ENCODE data around the gene KLRF1. TPM values are rescaled to one million over a fixed set of nuclear protein-coding genes. Genes with fewer than 3 reads are reported as not detected.

KLRF1 gene
- total and polyA plus RNA-seq, 2 experiments from 2014 or later = not detected

DNA sequence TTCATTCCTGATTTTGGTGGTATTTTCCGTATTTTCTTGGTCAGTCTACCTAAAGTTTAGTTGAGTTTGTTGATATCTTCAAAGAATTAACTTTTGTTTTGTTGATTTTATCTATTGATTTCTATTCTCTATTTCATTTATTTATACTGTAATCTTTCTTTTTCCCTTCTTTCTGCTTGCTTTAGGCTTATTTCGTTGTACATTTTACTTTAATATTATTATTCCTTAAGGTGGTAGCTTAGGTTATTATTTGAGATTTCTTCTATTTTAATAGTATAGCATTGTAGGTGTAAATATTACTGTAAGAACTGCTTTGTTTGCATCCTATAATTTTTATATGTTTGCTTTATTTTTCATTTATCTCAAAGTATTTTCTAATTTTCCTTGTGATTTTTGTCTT lies 21.4 kb upstream of the KLRF1 start:
- no peaks in the 10 kb centered on the region for H3K79me2 ChIP-seq
- no peaks in the 10 kb centered on the region for H4K20me1 ChIP-seq (ENCODE audit: insufficient read depth, poor library complexity, severe bottlenecking)
- no peaks in the 10 kb centered on the region for H3K27me3 ChIP-seq
- TF ChIP-seq, protein P1, sequence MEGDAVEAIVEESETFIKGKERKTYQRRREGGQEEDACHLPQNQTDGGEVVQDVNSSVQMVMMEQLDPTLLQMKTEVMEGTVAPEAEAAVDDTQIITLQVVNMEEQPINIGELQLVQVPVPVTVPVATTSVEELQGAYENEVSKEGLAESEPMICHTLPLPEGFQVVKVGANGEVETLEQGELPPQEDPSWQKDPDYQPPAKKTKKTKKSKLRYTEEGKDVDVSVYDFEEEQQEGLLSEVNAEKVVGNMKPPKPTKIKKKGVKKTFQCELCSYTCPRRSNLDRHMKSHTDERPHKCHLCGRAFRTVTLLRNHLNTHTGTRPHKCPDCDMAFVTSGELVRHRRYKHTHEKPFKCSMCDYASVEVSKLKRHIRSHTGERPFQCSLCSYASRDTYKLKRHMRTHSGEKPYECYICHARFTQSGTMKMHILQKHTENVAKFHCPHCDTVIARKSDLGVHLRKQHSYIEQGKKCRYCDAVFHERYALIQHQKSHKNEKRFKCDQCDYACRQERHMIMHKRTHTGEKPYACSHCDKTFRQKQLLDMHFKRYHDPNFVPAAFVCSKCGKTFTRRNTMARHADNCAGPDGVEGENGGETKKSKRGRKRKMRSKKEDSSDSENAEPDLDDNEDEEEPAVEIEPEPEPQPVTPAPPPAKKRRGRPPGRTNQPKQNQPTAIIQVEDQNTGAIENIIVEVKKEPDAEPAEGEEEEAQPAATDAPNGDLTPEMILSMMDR (IDR thresholded peaks at IDR 0.05; ENCODE audit: poor library complexity) = no peak
- no peak for TF ChIP-seq EZH2phosphoT487 (IDR thresholded peaks at IDR 0.05; ENCODE audit: low read depth, severe bottlenecking, unreplicated experiment)
- no peak for TF ChIP-seq EZH2 (IDR thresholded peaks at IDR 0.05; ENCODE audit: borderline replicate concordance)
- H3K4me3 ChIP-seq = no peak overlapping the region
- no peak overlapping the region for H2AFZ ChIP-seq
- no peaks in the 10 kb centered on the region for H3K9me3 ChIP-seq (ENCODE audit: low read depth)
- no peak overlapping the region for H3K4me2 ChIP-seq
- H3K9me2 ChIP-seq (replicated peaks; ENCODE audit: insufficient read depth) = no peaks in the 10 kb centered on the region
- no peaks in the 10 kb centered on the region for H3K36me3 ChIP-seq (replicated peaks; ENCODE audit: insufficient read depth, low read depth)
- H3K27ac ChIP-seq = no peak overlapping the region
- 100% methylated on average over 2 of the region's 2 CpGs for WGBS (ENCODE audit: low lambda C conversion rate, missing lambda C conversion rate)
- no peaks in the 10 kb centered on the region for H3K4me1 ChIP-seq (ENCODE audit: insufficient read depth)
- no peak for DNase-seq (ENCODE audit: low spot score)

DNA sequence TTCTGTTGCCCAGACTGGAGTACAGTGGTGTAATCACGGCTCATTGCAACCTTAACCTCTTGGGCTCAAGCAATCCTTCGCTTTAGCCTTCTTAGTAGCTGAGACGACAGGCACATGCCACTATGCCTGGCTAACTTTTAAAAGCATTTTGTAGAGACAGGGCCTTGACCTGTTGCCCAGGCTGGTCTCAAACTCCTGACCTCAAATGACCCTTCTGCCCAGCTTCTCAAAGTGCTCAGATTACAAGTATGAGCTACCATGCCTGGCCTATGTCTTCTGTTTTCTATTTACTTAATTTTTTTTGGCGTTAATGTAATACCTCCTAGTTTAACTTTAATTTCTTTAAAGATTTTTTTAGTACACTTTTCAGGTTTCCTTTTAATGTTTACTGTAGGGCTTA lies 20.6 kb upstream of the KLRF1 start:
- no peaks in the 10 kb centered on the region for H3K27me3 ChIP-seq
- H3K79me2 ChIP-seq = no peaks in the 10 kb centered on the region
- no peak for TF ChIP-seq EZH2 (IDR thresholded peaks at IDR 0.05; ENCODE audit: borderline replicate concordance)
- TF ChIP-seq, protein P1 (IDR thresholded peaks at IDR 0.05; ENCODE audit: poor library complexity) = no peak
- TF ChIP-seq EZH2phosphoT487 (IDR thresholded peaks at IDR 0.05; ENCODE audit: low read depth, severe bottlenecking, unreplicated experiment) = no peak
- H4K20me1 ChIP-seq (ENCODE audit: insufficient read depth, poor library complexity, severe bottlenecking) = no peaks in the 10 kb centered on the region
- no peaks in the 10 kb centered on the region for H3K9me2 ChIP-seq (replicated peaks; ENCODE audit: insufficient read depth)
- no peak for DNase-seq (ENCODE audit: low spot score)
- H3K9me3 ChIP-seq (ENCODE audit: low read depth) = no peaks in the 10 kb centered on the region
- no peak overlapping the region for H2AFZ ChIP-seq
- WGBS (ENCODE audit: low lambda C conversion rate, missing lambda C conversion rate) = 79% methylated on average over 4 of the region's 4 CpGs
- H3K4me3 ChIP-seq = no peak overlapping the region
- no peak overlapping the region for H3K27ac ChIP-seq
- H3K4me2 ChIP-seq = no peak overlapping the region
- H3K36me3 ChIP-seq (replicated peaks; ENCODE audit: insufficient read depth, low read depth) = no peaks in the 10 kb centered on the region
- no peaks in the 10 kb centered on the region for H3K4me1 ChIP-seq (ENCODE audit: insufficient read depth)

DNA sequence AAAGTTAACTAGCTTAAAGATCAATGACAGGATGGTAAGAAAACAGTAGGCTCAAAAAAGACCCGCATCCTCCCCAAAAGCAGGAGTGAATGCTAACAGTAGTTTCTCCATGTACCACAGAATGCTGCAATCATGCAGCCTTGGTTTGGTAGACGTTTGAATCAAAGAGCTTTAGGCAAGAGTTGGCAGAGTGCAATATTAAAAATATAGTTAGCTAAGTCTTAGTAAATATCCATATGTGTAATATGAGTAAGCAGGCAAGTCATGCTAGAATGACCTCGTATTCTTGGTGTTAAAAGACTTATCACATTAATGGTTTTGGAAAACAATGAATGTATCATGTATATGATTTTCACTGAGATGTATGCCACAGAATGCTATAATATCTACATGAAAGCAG lies 18.8 kb upstream of the KLRF1 start:
- Histone ChIP-seq H3K79me2 (no peaks in the 10 kb centered on the region), H3K9me3 (ENCODE audit: low read depth) (no peaks in the 10 kb centered on the region), H3K4me2 (no peak overlapping the region), H3K9me2 (replicated peaks; ENCODE audit: insufficient read depth) (no peaks in the 10 kb centered on the region), H3K4me1 (ENCODE audit: insufficient read depth) (no peaks in the 10 kb centered on the region), H3K4me3 (no peak overlapping the region), H3K27ac (no peak overlapping the region), H3K36me3 (replicated peaks; ENCODE audit: insufficient read depth, low read depth) (no peaks in the 10 kb centered on the region), H2AFZ (no peak overlapping the region), H4K20me1 (ENCODE audit: insufficient read depth, poor library complexity, severe bottlenecking) (no peaks in the 10 kb centered on the region), H3K27me3 (no peaks in the 10 kb centered on the region)
- TF ChIP-seq EZH2 (IDR thresholded peaks at IDR 0.05; ENCODE audit: borderline replicate concordance) (no peak), EZH2phosphoT487 (IDR thresholded peaks at IDR 0.05; ENCODE audit: low read depth, severe bottlenecking, unreplicated experiment) (no peak)
- TF ChIP-seq, protein P1 (IDR thresholded peaks at IDR 0.05; ENCODE audit: poor library complexity) = no peak
- DNase-seq (ENCODE audit: low spot score) = no peak
- 80% methylated on average over 3 of the region's 3 CpGs for WGBS (ENCODE audit: low lambda C conversion rate, missing lambda C conversion rate)

DNA sequence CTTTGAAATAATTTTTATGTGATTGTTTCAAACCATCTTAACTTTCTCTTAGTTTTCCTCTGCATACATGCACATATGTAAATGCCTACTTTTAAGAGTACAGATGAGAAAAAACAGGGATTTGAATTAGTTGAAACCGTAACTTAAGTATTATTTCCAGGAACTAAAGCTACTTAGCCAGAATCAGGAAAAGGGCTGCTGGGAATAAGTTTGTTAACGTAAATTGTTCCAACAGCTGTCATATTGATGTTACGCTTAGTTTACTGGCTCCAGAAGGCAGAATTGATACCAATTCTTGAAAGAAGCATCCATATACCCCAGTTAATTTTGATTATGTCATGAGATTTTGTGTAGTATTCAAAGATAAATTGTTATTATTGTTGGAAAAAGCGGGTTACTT lies 17.9 kb upstream of the KLRF1 start:
- TF ChIP-seq EZH2phosphoT487 (IDR thresholded peaks at IDR 0.05; ENCODE audit: low read depth, severe bottlenecking, unreplicated experiment) = no peak
- no peak for TF ChIP-seq EZH2 (IDR thresholded peaks at IDR 0.05; ENCODE audit: borderline replicate concordance)
- TF ChIP-seq, protein P1 (IDR thresholded peaks at IDR 0.05; ENCODE audit: poor library complexity) = no peak
- Histone ChIP-seq H2AFZ (no peak overlapping the region), H3K27ac (no peak overlapping the region), H3K9me3 (ENCODE audit: low read depth) (no peaks in the 10 kb centered on the region), H3K4me2 (no peak overlapping the region), H3K4me1 (ENCODE audit: insufficient read depth) (no peaks in the 10 kb centered on the region), H3K36me3 (replicated peaks; ENCODE audit: insufficient read depth, low read depth) (no peaks in the 10 kb centered on the region), H3K9me2 (replicated peaks; ENCODE audit: insufficient read depth) (no peaks in the 10 kb centered on the region), H3K4me3 (no peak overlapping the region), H3K79me2 (no peaks in the 10 kb centered on the region), H3K27me3 (no peaks in the 10 kb centered on the region), H4K20me1 (ENCODE audit: insufficient read depth, poor library complexity, severe bottlenecking) (no peaks in the 10 kb centered on the region)
- 81% methylated on average over 4 of the region's 4 CpGs for WGBS (ENCODE audit: low lambda C conversion rate, missing lambda C conversion rate)
- DNase-seq (ENCODE audit: low spot score) = no peak
